Mesendoderm (in vitro differentiated cells): ENCODE measurements around the gene TMCO4.
"Not testable (repeated sequence)": the region's sequence is repeated elsewhere in the genome, so short reads cannot be mapped to it uniquely, and the experiment has no call there.

Experiments
- DNase-seq: peaks from one replicate; pipeline ENCODE4 v3.0.0; 2013
- H2AK5ac ChIP-seq: 2 replicates; pipeline ENCODE4 v1.6.1; 2013; ENCODE audit warnings: low read length, inconsistent platforms
- H2BK120ac ChIP-seq: 2 replicates; pipeline ENCODE4 v1.6.1; 2013; ENCODE audit warnings: low read depth, mild to moderate bottlenecking, low read length, moderate library complexity, mixed read lengths
- H2BK15ac ChIP-seq: replicated peaks from 2 replicates; pipeline ENCODE4 v1.6.1; 2013; ENCODE audit warnings: low read depth, mild to moderate bottlenecking, moderate library complexity
- H2BK5ac ChIP-seq: 2 replicates; pipeline ENCODE4 v1.6.1; 2013; ENCODE audit warnings: low read length, inconsistent platforms
- H3K18ac ChIP-seq: 2 replicates; pipeline ENCODE4 v1.6.1; 2013; ENCODE audit warnings: mild to moderate bottlenecking, low read length, mixed read lengths
- H3K23ac ChIP-seq: one replicate; pipeline ENCODE4 v1.6.1; 2013; ENCODE audit warnings: low read length
- H3K27ac ChIP-seq: 2 replicates; pipeline ENCODE4 v1.5.1; 2013; ENCODE audit warnings: low read depth, mild to moderate bottlenecking, inconsistent platforms, low read length, moderate library complexity
- H3K27me3 ChIP-seq: 2 replicates; pipeline ENCODE4 v1.6.1; 2013; ENCODE audit warnings: low read length, control low read depth, mild to moderate bottlenecking, inconsistent platforms; ENCODE audit not compliant: insufficient read depth, poor library complexity
- H3K36me3 ChIP-seq: 2 replicates; pipeline ENCODE4 v1.6.1; 2013; ENCODE audit warnings: low read length, inconsistent platforms; ENCODE audit not compliant: control insufficient read depth, insufficient read depth
- H3K4ac ChIP-seq: one replicate; pipeline ENCODE4 v1.6.1; 2013; ENCODE audit warnings: low read depth, mild to moderate bottlenecking, low read length, moderate library complexity
- H3K4me1 ChIP-seq: 2 replicates; pipeline ENCODE4 v1.6.1; 2013; ENCODE audit warnings: low read depth, low read length, inconsistent platforms; ENCODE audit not compliant: control insufficient read depth
- H3K4me2 ChIP-seq: 2 replicates; pipeline ENCODE4 v1.6.1; 2013; ENCODE audit warnings: low read length
- H3K4me3 ChIP-seq: 2 replicates; pipeline ENCODE4 v1.5.1; 2013; ENCODE audit warnings: mild to moderate bottlenecking, low read length
- H3K56ac ChIP-seq: one replicate; pipeline ENCODE4 v1.6.1; 2013; ENCODE audit warnings: low read length
- H3K79me1 ChIP-seq: 2 replicates; pipeline ENCODE4 v1.6.1; 2013; ENCODE audit warnings: low read length, inconsistent platforms
- H3K79me2 ChIP-seq: 2 replicates; pipeline ENCODE4 v1.6.1; 2013; ENCODE audit warnings: mild to moderate bottlenecking, low read length; ENCODE audit not compliant: control insufficient read depth, insufficient read depth
- H3K9ac ChIP-seq: 2 replicates; pipeline ENCODE4 v1.6.1; 2013; ENCODE audit warnings: low read length, inconsistent platforms
- H4K5ac ChIP-seq: one replicate; pipeline ENCODE4 v1.6.1; 2013; ENCODE audit warnings: low read length
- H4K8ac ChIP-seq: one replicate; pipeline ENCODE4 v1.6.1; 2013; ENCODE audit warnings: low read depth, mild to moderate bottlenecking, control low read depth, low read length, moderate library complexity
- WGBS: extraction: QIAGEN DNeasy Blood & Tissue Kit; methylation state at CpG from one replicate; pipeline ENCODE4 v1.1.7; 2013; ENCODE audit warnings: low lambda C conversion rate, missing lambda C conversion rate; ENCODE audit not compliant: insufficient coverage; ENCODE audit errors: extremely low coverage; 5-methylcytosine and 5-hydroxymethylcytosine counted together

Gene TMCO4

DNA sequence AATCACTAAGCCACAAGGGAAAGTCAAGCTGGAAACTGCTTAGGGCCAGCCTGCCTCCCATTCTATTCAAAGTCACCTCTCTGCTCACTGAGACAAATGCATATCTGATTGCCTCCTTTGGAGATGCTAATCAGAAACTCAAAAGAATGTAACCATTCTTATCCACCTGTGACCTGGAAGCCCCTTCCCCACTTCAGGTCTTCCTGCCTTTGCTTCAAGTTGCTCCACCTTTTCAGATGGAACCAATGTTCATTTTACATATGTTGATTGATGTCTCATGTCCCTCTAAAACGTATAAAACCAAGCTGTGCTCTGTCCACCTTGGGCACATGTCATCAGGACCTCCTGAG, 17.0 kb upstream of the TMCO4 start:
- H3K4me3 ChIP-seq, H3K79me2 ChIP-seq, H2AK5ac ChIP-seq, H3K27me3 ChIP-seq, H3K23ac ChIP-seq, H3K4me1 ChIP-seq, H2BK5ac ChIP-seq, H4K8ac ChIP-seq, H2BK15ac ChIP-seq, H3K9ac ChIP-seq, H2BK120ac ChIP-seq, H3K4me2 ChIP-seq, H3K79me1 ChIP-seq, H4K5ac ChIP-seq, H3K36me3 ChIP-seq, H3K4ac ChIP-seq, H3K27ac ChIP-seq, H3K56ac ChIP-seq, H3K18ac ChIP-seq: not testable (repeated sequence)
- peak; percentile 25 for DNase-seq
- no CpG with 5 or more reads among the region's 1 CpG for WGBS

DNA sequence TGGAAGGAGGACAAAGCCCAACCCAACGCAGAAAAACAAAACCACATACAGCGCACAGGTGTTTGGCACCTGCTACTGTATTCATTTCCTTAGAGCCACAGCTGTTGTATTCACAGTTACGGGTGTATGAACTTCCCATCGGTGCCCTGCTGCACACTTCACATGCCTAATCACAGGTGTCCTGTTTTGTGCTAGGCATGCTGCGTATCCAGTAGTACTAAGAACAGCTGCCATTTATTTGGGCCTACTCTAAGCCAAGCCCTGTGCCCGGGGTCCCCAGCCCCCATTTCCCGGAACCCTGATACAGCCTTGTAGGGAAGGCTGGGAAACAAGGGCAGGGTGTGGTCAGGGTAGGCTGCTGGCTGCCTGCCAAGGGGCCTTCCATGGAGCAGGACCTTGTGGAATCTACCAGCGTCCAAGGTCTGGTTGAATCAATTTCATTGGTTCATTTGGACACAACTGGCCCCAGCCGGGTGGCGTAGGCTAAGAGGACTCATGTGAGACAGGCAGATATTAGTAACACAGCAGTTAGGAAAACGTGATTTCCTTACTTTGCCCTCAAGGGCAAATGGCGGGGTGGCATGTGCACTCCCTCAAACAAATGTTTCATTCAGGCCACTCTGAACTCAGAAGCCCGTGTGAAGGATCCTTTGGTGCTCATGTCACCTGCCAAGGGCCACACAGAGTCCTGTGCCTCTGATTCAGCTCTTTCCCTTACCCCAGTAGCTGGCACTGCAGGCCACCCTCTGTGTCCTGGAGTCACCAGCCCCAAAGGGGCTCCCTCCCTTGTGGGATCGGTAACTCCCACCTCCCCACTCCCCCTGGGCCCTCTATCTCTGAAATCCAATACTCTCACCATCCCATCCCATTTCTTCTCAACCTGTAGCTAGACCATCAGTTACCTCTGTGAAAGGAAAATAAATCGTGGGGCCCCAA, 16.4 kb upstream of the TMCO4 start:
- WGBS: no CpG with 5 or more reads among the region's 15 CpGs
- Histone ChIP-seq H3K9ac (no peak overlapping the region), H3K36me3 (no peaks in the 10 kb centered on the region), H3K79me1 (no peaks in the 10 kb centered on the region), H3K18ac (no peak overlapping the region), H2BK15ac (no peak overlapping the region), H2AK5ac (no peak overlapping the region), H3K4me2 (no peak overlapping the region), H3K4me1 (peaks cover 5% of the 10 kb centered on the region), H2BK5ac (no peak overlapping the region), H3K79me2 (no peaks in the 10 kb centered on the region), H3K4ac (no peak overlapping the region), H4K5ac (no peak overlapping the region), H3K56ac (no peak overlapping the region), H3K27me3 (no peaks in the 10 kb centered on the region), H3K23ac (no peak overlapping the region), H4K8ac (no peak overlapping the region), H3K27ac (no peak overlapping the region), H3K4me3 (no peak overlapping the region), H2BK120ac (no peak overlapping the region)
- DNase-seq: no peak

GRCh38 chr1:19814681-19815503, 15.2 kb upstream of the TMCO4 start, which contains the start of gene RNF186:
RNF186 (minus strand) TSS chr1:19815283; CDS start chr1:19815101, 182 bp downstream.
- Histone ChIP-seq H3K79me1 (no peaks in the 10 kb centered on the region), H3K56ac (peak within 1 kb of the TSS; percentile 15), H3K36me3 (no peaks in the 10 kb centered on the region), H3K4me2 (no peak within 1 kb of the TSS), H3K79me2 (no peaks in the 10 kb centered on the region), H3K4me3 (no peak within 1 kb of the TSS), H3K27me3 (no peaks in the 10 kb centered on the region), H3K9ac (no peak within 1 kb of the TSS), H3K4ac (no peak within 1 kb of the TSS), H4K8ac (no peak within 1 kb of the TSS), H3K18ac (no peak within 1 kb of the TSS), H3K23ac (no peak within 1 kb of the TSS), H3K4me1 (peaks cover 5% of the 10 kb centered on the region), H2AK5ac (no peak within 1 kb of the TSS), H3K27ac (no peak within 1 kb of the TSS), H4K5ac (no peak within 1 kb of the TSS), H2BK5ac (no peak within 1 kb of the TSS), H2BK120ac (no peak within 1 kb of the TSS), H2BK15ac (no peak within 1 kb of the TSS)
- WGBS: no CpG with 5 or more reads among the region's 22 CpGs
- no peak for DNase-seq

DNA sequence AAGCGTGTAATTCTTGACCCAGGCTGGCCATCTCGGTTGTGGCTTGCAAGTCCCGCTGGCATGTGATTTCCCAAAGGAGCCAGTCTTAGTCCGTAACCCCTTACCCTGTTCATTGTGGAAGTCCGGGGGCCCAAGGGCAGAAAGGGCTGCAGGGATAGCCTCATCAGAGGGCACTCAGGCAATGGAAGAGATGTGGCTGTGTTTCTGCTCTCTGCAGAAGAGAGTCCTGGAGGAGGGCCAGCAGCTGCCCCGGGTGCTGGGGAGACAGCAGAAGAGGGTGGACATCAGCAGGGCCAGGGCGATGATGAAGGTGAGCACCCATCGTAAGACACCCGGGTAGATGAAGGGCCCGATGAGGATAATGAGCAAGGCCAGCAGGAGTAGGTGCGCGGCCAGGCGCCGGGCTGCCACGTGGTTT, 14.5 kb upstream of the TMCO4 start:
- no peak overlapping the region for H2BK15ac ChIP-seq
- no peak overlapping the region for H2BK120ac ChIP-seq
- no peaks in the 10 kb centered on the region for H3K36me3 ChIP-seq
- H3K23ac ChIP-seq: no peak overlapping the region
- H2AK5ac ChIP-seq: no peak overlapping the region
- no peak overlapping the region for H3K4ac ChIP-seq
- H3K4me1 ChIP-seq: peaks cover 5% of the 10 kb centered on the region
- H4K8ac ChIP-seq: no peak overlapping the region
- H2BK5ac ChIP-seq: no peak overlapping the region
- H3K18ac ChIP-seq: no peak overlapping the region
- no peaks in the 10 kb centered on the region for H3K79me2 ChIP-seq
- H3K27me3 ChIP-seq: no peaks in the 10 kb centered on the region
- no peak overlapping the region for H3K4me3 ChIP-seq
- no peak for DNase-seq
- peak overlapping the region; percentile 15 for H3K56ac ChIP-seq
- H3K4me2 ChIP-seq: no peak overlapping the region
- H3K9ac ChIP-seq: no peak overlapping the region
- H3K27ac ChIP-seq: no peak overlapping the region
- H4K5ac ChIP-seq: no peak overlapping the region
- no CpG with 5 or more reads among the region's 15 CpGs for WGBS
- H3K79me1 ChIP-seq: no peaks in the 10 kb centered on the region

DNA sequence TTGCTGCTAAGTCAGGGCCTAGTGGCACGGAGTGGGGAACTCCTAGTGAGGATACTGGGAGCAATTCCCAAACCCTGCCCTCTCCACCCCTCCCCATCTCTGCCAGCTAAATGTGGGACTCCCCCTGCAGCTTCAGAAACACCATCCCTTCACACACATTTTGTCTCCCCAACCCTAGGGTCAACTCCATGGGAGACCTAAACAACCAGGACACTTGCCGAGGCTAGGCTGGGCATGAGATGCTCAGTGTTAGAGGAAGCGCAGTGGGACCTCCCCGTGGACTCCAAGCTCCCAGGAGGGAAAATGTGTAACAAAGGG, 13.9 kb upstream of the TMCO4 start:
- Histone ChIP-seq H3K27ac (no peak overlapping the region), H3K4me1 (peaks cover 5% of the 10 kb centered on the region), H3K23ac (no peak overlapping the region), H3K4me3 (no peak overlapping the region), H2BK5ac (no peak overlapping the region), H2AK5ac (no peak overlapping the region), H4K8ac (no peak overlapping the region), H3K36me3 (no peaks in the 10 kb centered on the region), H3K27me3 (no peaks in the 10 kb centered on the region), H3K56ac (no peak overlapping the region), H3K18ac (no peak overlapping the region), H4K5ac (no peak overlapping the region), H3K4me2 (no peak overlapping the region), H3K4ac (no peak overlapping the region), H3K9ac (no peak overlapping the region), H2BK15ac (no peak overlapping the region), H3K79me2 (no peaks in the 10 kb centered on the region), H2BK120ac (no peak overlapping the region), H3K79me1 (no peaks in the 10 kb centered on the region)
- no CpG with 5 or more reads among the region's 4 CpGs for WGBS
- DNase-seq: no peak
